AG08396 (cell line): ENCODE results near the gene YTHDF1.

Experiments used
- DNase-seq: peaks from one replicate; pipeline ENCODE4 v3.0.0; 2012; ENCODE audit warnings: low spot score, mixed read lengths

YTHDF1 gene

DNA sequence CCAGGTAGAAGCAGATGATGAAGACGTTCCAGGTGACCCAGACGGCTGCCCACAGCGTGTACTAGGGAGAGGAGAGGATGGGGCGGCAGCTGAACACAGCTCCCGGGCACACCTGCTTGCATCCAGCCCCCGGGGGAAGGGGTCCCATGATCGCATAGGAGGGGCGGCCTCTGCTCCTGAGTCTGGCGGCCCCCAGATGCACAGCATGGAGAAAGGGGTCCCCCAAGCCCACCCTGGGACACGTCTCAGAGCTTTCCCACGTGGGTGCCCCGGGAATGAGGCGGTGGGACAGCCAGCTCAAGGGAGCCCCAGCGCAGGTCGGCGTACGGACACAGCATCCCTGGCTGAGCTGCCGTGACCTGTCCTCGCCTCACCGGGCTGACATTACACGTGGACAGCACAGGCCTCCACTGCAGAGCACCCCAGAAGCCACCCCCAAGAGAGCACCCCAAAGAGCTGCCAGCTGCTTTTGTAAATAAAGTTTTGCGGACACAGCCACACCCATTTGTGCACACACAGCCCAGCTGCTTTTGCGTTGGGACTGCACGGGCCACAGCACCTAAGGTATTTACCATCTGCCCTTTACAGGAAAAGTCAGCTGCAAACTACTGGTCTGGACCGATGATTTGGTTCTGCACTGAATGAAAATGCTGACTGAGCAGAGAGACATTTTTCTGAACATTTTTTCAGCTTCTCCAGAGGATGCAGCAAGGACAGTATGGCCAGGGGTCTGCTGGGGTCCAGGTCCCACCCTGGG lies 33.1 kb upstream of the YTHDF1 start:
- DNase-seq = no peak

DNA sequence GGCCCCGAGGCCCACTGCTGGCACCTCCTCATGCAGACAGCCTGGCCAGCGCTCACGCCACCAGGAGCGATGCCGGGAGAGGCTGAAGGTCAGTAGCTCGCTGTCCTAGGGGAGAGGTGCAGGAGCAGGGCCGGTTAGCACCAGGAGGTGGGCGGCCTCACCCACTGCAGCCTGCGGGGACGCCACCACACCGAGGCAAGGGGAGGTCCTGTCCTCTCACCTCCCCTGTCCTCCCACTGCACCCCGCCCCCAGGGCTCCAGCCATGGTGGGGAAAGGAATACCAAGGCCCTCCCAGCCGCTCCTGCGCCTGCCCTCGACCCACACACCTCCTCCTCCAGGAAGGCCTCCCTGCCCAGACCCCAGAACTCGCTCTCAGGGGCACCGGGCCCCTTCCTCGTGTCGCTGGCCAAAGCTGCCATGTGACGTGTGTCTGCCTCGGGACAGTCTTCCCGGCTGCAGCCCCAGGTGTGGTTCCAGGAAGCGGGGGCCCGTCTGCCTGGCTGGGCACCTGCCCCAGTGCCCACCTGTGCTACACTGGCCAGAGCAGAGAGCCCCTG lies 31.8 kb upstream of the YTHDF1 start:
- DNase-seq = no peak

DNA sequence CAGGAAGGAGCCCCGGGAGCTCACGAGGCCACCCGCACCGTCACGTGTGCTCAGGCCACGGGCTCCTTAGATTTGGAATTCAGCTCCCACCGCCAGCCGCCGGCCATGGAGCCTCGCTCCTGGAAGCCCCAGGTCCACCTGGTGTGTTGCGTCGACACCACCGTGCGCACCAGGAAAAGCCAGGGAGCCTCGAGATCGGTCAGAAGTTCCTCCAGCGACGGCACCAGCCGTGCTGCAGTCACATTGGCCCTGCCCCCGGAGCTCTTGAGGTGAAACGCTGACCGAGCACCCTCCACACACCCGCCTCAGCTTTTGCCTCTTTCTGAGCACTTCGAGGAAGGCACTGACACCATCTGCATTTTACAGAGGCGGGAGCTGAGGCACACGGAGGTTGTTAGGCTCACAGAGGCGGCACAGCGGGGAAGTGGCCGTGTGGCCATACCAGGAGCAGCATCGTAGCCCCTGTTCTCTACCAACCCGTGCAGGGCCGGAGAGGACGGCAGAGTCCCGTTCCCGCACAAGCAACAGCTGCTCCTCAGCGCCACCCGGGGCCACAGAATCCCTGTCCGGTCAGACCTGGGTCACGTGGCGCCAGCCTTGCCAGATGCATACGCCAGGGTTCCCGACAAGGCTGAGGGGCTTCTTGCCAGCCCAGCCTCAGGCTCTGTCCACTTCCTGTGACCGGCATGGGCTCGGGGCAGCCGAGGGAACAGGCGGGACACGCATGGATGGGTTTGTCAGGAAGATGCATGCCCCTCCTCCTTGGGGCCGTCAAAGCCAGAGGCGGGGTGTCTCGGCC lies 30.8 kb upstream of the YTHDF1 start:
- no peak for DNase-seq

DNA sequence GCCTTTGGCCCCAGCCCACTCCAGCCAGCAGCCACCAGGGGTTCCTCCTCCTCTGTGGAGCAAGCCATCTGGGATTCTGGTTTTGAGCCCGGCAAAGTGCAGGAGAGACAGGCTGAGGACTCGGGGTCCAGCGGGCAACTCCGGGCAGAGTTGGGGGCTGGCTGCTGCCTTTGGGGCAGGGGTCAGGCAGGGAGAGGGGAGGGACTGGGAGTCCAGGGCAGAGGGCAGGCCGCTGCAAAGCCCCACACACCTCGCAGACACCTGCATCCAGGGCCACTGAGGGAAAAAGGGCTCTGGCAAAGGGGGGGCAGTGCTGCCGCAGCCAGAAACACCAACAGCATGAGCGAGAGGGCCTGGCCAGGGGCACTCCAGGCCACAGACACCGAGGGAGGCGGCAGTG lies 28.5 kb upstream of the YTHDF1 start:
- no peak for DNase-seq

DNA sequence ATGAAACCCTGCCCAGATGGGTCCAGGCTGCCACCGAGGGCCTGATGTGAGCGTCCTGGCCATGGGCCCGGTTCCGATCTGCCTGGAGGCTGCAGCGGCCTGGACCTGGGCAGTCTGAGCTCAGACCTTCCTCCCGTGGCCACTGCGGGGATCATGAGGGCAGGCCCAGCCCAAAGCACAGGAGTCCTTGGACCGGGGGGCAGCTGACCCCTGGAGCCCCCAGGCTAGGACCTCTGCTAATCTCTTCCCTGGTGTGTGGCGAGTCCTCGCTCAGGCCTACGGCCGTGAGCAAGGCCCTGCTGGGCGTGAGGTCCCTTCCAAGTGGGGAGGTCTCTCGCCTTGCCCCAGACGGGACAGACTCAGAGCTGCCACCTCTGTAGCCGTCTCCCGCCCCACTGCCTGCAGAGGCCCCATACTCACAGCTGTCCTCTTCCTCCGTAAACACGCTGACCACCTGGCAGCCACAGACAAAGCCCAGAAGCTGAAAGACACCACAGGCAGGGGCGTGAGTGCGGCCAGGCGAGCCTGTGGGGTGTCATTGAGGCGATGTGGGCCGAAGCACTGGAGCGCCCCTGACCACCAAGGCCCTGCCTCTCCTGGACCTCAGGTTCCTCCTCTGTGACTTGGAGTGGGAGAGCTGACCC lies 27.8 kb upstream of the YTHDF1 start:
- DNase-seq = no peak

DNA sequence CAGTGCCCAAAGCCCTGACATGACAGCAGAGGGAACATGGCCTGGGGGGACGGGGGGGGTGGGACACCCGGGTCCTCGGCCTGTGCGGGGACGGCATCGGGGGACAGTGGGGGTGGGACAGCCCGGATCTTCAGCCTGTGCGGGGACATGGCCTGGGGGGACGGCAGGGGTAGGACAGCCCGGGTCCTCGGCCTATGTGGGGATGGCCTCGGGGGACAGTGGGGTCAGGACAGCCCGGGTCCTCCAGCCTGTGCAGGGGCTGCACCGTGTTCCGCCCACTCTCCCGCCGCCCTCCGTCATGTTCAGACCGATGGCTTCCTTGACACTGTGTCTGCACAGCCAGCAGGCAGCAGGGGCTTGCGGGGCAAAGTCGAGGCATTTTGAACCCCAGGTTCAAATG lies 26.8 kb upstream of the YTHDF1 start:
- DNase-seq = no peak

DNA sequence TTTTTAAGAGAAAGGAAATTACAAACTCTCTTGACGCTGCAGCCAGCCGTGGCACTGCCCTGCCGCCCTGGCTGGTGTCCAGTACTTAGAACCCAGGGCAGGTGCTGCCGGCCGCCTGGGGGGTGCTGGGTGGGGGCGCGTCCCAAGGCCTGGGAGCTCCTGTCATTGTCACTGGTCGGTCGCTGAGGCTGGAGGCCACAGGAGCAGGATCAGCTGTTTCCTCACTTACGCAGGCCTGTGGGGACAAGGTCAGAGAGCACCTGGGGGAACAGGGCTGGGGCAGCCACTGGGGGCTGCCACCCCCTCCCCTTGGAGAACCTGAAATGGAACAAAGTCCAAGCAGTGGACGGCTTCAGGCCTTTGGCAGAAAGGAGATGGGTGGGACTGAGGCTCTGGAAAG lies 25.3 kb upstream of the YTHDF1 start:
- DNase-seq = no peak

DNA sequence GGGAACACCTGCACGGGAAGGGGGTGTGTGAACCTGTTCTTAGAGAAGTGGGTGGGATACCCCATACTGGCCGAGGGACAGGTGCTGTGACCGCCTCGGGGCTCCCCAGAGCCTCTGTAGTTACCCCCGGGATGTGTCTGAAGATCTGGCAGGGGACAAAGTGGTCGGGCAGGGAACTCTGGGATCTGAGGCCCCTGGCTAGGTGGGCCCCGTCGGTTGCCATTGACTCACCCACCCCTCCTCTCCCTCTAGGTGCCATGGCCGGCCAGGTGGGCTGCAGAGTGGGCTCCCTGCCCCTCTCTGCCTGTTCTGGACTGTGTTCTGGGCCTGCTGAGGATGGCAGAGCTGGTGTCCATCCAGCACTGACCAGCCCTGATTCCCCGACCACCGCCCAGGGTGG lies 24.1 kb upstream of the YTHDF1 start:
- no peak for DNase-seq

DNA sequence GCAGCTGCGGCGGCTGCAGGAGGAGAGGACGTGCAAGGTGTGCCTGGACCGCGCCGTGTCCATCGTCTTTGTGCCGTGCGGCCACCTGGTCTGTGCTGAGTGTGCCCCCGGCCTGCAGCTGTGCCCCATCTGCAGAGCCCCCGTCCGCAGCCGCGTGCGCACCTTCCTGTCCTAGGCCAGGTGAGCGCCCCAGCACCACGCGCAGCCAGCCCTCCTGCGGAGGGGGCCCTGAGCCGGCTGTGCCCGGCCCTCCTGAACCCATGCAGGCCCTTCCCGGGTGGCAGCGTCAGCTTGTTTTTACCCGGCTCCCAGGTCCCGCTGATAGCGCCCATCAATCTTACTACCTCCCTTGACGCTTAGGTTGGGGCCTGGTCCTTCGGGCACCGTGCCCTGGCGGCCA lies 23.5 kb upstream of the YTHDF1 start:
- no peak for DNase-seq

DNA sequence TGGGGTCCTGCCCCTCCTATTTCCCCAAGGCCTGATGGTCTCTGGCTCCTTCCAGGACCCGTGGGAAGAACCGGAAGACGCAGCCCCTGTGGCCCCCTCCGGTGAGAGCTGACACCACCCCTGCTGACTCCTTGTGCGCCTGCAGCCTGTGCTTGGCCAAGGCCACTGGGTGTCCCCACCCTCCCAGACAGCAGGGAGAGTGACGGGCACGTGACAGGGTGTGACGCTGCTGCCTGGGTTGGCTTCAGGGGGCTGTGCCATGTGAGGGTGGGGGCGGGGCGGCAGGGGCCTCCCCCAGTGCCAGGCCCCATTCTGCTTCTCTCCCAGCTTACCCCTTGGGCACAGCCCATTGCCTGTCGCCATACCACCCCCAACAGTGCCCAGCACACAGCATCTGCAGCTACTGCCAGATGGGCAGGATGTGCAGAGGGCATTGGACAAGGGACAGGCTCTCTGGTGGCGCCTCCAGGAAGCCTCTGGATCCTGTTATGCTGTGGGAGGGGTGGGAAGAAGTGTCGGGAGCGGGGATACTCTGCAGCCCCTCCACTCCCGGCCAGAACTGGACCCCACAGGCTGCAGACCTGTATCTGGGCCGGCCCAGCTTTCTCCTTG lies 22.7 kb upstream of the YTHDF1 start:
- DNase-seq = no peak

DNA sequence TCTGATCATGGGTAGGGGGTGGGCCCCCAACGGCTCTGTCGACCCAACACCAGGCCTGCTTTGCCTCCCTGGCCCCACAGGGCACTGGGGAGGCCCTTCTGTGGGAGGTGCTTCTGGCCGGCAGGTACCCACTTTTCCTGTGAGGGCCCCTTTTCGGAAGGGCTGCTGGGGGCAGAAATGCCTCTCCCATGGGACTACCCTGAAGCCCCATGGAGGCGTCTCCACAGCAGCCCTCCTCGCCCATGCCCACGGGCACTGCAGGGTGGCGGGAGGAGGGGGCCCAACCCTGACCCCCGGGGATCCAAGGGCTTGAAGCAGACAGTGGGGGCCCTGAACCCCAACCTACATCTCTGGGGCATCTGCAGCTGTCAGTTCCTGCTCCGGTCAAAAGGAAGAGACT lies 22.1 kb upstream of the YTHDF1 start:
- DNase-seq = no peak

DNA sequence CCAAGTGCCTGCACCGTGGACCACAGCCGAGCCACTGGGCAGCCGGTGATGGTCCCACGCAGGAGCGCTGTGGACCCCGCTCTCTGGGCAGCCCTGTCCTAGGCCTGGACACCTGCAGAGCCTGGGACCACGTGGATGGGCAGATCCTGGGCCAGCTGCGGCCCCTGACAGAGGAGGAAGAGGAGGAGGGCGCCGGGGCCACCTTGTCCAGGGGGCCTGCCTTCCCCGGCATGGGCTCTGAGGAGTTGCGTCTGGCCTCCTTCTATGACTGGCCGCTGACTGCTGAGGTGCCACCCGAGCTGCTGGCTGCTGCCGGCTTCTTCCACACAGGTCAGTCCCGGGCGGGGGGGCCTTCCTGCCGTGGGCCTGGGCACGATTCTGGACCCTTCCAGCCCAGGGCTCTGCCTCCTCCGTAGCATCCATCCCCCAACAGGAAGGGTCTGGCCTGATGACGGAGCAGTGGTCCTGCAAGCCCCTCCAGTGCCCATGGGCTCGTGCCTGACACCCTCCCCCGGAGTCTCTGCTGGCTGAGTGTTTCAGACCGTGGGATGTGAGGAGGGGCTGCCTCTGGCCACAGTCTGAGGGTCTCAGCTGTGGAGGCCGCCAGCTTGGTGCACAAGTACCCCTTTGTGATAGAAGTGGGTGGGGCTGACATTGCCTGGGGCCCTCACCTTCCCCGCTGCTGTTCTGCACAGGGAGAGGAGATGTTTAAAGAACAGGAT lies 20.3 kb upstream of the YTHDF1 start:
- DNase-seq = no peak

DNA sequence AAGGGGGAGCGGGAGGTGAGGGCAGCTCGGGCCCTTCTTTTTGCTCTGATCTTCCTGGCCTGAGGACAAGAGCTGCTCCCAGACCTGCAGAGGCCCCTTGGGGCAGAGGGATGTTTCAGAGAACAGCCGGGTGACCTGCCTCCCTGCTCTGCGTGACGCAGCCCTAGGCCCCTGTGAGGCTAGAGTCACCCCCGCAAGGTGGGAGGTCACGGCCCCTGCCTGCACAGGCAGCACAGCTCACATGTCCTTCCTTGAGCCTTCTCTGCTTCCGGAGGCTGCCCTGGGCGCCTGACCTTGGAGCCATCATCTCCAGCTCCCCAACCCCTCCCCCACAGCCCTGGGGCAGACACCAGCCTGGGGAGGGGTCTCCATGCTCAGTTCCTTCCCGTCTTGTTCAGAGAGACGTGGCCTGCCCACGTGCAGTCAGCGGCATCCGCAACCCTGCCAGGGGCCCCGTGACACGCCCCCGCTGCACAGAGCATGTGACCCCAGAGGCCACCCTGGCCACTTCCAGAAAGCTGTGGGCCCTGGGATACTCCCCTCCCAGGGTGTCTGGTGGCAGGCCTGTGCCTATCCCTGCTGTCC lies 19.6 kb upstream of the YTHDF1 start, which contains the start of gene BIRC7:
BIRC7 (plus strand) TSS at position 507 of the 585 bp plus-strand sequence. CDS start 192 bp downstream, outside the sequence.
- no peak for DNase-seq

DNA sequence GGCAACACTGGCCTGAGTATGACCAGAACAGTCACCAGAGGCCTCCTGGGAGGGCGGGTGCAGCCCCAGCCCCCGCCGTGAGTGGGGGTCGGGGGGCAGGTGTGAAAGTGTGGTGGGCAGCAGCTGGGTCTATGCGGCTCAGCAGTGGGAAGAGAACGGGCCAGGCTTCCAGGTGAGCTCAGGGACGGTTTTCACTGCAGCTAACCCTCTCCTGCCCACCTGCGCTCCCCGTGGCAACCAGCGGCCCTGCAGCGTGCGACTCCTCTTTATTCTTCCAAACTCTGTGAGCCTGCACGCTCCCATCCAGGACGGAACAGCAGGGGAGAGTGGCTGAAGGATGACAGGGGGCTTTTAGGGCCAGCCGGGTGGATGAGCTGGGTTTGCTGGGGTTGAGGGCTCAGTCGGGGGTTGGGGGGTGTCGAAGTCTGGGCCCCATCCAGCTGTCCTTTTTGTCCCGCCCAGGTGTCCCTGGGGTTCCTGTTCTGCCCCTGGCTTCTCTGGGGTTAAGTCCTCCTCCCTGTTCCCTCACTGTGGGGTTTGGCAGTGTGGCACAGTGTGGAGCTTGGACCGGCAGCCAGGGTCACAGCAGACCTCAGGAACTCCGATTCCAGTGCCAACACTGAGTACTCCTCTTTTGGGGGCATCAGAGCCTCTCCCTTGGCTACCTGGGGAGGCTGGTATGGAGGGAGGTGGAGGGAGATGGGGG lies 18.9 kb upstream of the YTHDF1 start:
- peak; percentile 52 for DNase-seq

DNA sequence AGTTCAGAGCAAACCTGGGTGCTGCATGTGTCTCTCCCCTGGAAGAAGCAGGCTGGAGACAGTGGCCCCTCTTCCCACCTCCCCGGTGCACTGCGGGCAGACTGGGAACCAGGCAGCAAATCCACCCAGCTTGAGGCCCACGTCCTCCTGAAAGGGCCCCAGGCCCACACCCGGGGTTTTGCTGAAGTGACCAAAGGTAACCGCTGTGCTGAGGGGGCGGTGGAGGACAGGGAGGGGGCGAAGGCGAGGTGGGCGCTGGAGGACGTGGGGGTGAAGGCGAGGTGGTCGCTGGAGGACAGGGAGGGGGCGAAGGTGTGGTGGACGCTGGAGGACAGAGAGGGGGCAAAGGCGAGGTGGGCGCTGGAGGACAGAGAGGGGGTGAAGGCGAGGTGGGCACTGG lies 18.0 kb upstream of the YTHDF1 start:
- no peak for DNase-seq

DNA sequence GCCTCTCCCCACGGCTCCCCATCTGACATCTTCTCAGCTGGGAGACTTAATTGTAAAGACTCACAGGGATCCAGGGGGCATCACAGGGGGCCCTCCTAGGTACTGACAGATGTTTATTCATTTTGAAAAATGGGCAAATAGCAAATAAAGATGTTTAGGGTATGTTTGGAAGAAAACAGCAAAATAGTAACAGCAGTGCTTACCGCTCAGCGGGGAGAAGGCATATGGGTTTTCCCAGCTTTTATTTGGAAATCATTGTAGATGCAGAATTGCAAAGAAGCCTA lies 17.1 kb upstream of the YTHDF1 start:
- no peak for DNase-seq

DNA sequence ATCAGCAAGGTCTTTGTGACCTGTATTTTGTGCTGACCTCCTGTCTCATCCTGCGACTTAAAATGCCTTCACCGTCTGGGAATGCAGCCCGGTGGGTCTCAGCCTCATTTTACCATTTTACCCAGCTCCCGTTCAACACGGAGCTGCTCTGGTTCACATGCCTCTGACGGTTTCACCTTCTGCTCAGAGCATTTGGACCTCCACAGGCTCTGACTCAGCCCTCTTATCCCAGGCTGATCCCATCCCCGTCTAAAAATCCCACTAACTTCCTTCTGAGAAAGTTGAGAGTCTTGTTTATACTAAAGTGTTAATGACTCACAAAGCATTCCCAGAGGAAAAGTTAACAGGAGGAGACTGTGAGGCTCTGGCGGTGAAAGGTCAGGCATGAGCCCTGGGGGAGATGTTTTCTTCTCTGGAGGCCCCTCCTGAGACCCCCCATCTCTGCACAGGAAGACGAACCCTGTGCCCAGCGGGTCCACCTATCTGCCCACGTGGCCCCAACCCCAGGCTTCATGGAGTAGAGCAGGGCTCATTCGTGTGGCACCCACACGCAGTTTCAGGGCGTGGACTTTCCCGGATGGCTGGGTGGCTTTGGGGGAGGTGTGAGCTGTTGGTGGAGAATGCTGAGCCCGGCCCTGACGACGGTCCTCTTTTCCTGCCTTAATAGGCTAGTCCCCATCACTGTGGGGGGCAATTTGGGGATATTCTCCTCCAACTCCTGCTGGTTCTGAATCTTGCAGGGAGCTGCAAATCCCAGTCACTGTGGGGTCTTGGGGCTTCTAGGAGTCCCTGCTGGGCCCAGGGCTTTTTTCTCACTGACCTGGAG lies 16.5 kb upstream of the YTHDF1 start:
- DNase-seq = peak; percentile 83

DNA sequence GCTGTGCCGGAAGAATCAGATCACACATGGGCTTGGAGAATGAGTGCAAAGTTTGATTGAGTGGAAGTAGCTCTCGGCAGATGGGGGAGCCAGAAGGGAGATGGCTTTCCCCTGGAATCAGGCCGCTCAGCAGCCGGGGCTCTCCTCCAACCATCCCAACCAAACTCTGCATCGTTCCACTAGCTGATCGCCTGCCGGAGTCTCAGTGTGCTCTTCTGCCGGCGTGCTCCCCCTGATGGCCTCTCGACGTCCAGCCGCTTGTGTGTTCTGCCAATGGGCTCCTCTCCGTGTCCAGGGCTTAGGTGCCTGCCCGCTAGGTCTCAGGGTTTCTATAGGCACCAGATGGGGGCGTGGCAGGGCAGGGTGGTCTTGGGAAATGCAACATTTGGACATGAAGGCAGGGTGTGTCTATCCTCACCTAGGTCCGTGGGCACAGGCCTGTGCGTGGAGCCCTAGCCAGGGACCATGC lies 14.9 kb upstream of the YTHDF1 start:
- DNase-seq = peak; percentile 78

DNA sequence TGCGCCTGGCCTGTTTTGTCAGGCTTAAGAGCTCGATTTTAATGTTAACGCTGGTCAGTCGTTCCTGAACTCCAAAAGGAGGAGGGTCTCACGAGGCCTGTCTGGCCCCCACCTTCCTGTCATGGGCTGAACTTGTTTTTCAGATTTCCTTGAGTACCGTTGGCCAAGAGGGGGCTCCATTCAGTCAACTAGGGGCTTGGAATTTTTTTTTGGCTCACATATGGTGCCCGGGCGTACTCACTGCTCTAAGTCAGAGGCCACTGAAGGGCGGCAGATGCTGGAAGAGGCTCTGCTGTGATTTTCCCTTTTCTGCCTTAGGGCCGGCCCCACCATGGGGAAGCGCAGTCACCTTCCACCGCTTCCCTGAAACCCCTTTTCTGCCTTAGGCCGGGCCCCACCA lies 12.9 kb upstream of the YTHDF1 start:
- no peak for DNase-seq

DNA sequence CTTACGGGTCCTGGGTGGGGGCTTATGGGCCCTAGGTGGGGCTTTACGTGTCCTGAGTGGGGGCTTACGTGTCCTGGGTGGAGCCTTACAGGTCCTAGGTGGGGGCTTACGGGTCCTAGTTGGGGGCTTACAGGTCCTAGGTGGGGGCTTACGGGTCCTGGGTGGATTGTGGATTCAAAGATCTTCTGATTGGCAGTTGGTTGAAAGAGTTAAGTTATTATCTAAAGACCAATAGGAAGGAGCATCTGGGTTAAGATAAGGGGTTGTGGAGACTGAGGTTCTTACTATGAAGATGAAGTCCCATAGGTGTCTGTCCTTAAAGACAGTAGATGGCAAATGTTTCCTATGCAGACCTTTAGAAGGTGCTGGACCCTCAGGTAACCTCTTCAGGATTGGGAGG lies 11.3 kb upstream of the YTHDF1 start:
- no peak for DNase-seq
